Adrenal gland (tissue), 5 donors: ENCODE results near the gene IL16.

ENCODE experiments used
- CTCF ChIP-seq, 6 experiments: fragments of 450-650 bp in 4 of 6; fragments of 200-600 bp in 2 of 6; sonication (generic) in 1 of 6; IDR thresholded peaks; 1 replicate in 5 of 6; 2 replicates in 1 of 6; pipeline versions ENCODE4 v1.5.1 to v1.8.0; 2016 to 2021; ENCODE audit warnings: antibody characterized with exemption in 6 of 6, mild to moderate bottlenecking in 2 of 6, moderate library complexity in 1 of 6
- POLR2A ChIP-seq, 2 donors: fragments of 450-650 bp; IDR thresholded peaks; one replicate each; pipeline ENCODE4 v1.6.1; 2017; ENCODE audit warnings: antibody characterized with exemption in 2 of 2, mild to moderate bottlenecking in 2 of 2, moderate library complexity in 1 of 2
- donor health status: DM: no; HTN: no; CAD: no.

- TF ChIP-seq CTCF (IDR thresholded peaks at IDR 0.05) (no peak), POLR2A (IDR thresholded peaks at IDR 0.05) (no peak)
These were observed 29.9 kb upstream of the IL16 start for GRCh38 chr15:81166636-81167305.
